ENCODE results near the gene APOBEC3F.

Gene APOBEC3F

GRCh38 chr22:39097098-39098020, 56.7 kb downstream of the APOBEC3F start, which contains the start of gene APOBEC3H:
TSS of gene APOBEC3H (plus strand) at chr22:39097244. CDS start at chr22:39100279, 3,035 bp downstream.
- no peak for ATAC-seq
- TF ChIP-seq ZNF70 (CRISPR knock-in tag; IDR thresholded peaks at IDR 0.05) (no peak), GLIS3 (CRISPR knock-in tag; IDR thresholded peaks at IDR 0.05) (no peak), RARB (CRISPR knock-in tag; IDR thresholded peaks at IDR 0.05) (no peak), ZC3H10 (CRISPR knock-in tag; IDR thresholded peaks at IDR 0.05) (no peak), ZFP30 (CRISPR knock-in tag; IDR thresholded peaks at IDR 0.05) (no peak), TSHZ2 (CRISPR knock-in tag; IDR thresholded peaks at IDR 0.05) (no peak), ISL1 (CRISPR knock-in tag; IDR thresholded peaks at IDR 0.05) (no peak), ZFP3 (CRISPR knock-in tag; IDR thresholded peaks at IDR 0.05) (no peak), POU6F1 (CRISPR knock-in tag; IDR thresholded peaks at IDR 0.05; ENCODE audit: borderline replicate concordance, low read depth) (no peak)
- TF ChIP-seq, protein P1, sequence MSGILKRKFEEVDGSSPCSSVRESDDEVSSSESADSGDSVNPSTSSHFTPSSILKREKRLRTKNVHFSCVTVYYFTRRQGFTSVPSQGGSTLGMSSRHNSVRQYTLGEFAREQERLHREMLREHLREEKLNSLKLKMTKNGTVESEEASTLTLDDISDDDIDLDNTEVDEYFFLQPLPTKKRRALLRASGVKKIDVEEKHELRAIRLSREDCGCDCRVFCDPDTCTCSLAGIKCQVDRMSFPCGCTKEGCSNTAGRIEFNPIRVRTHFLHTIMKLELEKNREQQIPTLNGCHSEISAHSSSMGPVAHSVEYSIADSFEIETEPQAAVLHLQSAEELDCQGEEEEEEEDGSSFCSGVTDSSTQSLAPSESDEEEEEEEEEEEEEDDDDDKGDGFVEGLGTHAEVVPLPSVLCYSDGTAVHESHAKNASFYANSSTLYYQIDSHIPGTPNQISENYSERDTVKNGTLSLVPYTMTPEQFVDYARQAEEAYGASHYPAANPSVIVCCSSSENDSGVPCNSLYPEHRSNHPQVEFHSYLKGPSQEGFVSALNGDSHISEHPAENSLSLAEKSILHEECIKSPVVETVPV (CRISPR knock-in tag; IDR thresholded peaks at IDR 0.05): no peak

DNA sequence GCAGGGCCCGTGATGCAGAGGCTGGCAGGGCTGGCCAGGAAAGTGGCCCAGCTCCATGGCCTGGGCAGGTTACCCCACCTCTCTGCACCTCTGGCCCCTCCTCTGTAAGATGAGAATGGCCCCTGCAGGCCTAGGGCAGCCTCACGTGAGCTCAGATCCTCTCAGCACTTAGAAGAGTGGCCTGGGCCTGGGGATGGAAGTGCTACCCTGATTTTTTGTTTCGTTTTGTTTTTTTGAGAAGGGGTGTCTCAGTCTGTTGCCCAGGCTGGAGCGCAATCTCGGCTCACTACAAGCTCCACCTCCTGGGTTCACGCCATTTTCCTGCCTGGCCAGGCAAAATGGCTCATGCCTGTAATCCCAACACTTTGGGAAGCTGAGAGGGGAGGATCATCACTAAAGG, 57.4 kb downstream of the APOBEC3F start:
- no peak for ATAC-seq
- TF ChIP-seq POU6F1 (CRISPR knock-in tag; IDR thresholded peaks at IDR 0.05; ENCODE audit: borderline replicate concordance, low read depth) (no peak), PATZ1 (CRISPR knock-in tag; IDR thresholded peaks at IDR 0.05; ENCODE audit: borderline replicate concordance) (no peak), ARNTL (CRISPR knock-in tag; IDR thresholded peaks at IDR 0.05; ENCODE audit: borderline replicate concordance, low read depth) (no peak), PPARA (CRISPR knock-in tag; IDR thresholded peaks at IDR 0.05; ENCODE audit: borderline replicate concordance) (no peak), SNAI2 (CRISPR knock-in tag; IDR thresholded peaks at IDR 0.05) (no peak), RARB (CRISPR knock-in tag; IDR thresholded peaks at IDR 0.05) (no peak), TSHZ2 (CRISPR knock-in tag; IDR thresholded peaks at IDR 0.05) (no peak), ZNF70 (CRISPR knock-in tag; IDR thresholded peaks at IDR 0.05) (no peak), OSR1 (CRISPR knock-in tag; IDR thresholded peaks at IDR 0.05) (no peak), TOX (CRISPR knock-in tag; IDR thresholded peaks at IDR 0.05; ENCODE audit: borderline replicate concordance) (no peak), BACH2 (CRISPR knock-in tag; IDR thresholded peaks at IDR 0.05; ENCODE audit: borderline replicate concordance) (no peak), ESRRG (CRISPR knock-in tag; IDR thresholded peaks at IDR 0.05) (no peak), CREB5 (CRISPR knock-in tag; IDR thresholded peaks at IDR 0.05; ENCODE audit: low read depth) (no peak), ZNF8 (CRISPR knock-in tag; IDR thresholded peaks at IDR 0.05) (no peak), ISL1 (CRISPR knock-in tag; IDR thresholded peaks at IDR 0.05) (no peak), ZFP30 (CRISPR knock-in tag; IDR thresholded peaks at IDR 0.05) (no peak), ZNF565 (CRISPR knock-in tag; conservative IDR thresholded peaks at IDR 0.05; ENCODE audit: low read depth) (no peak), ZFP3 (CRISPR knock-in tag; IDR thresholded peaks at IDR 0.05) (no peak)

Data from SK-N-SH treated with all-trans-retinoic acid at 6 μM for 48 hours (cell line).